Forelimb muscle (tissue), 1 donor: ENCODE results near the gene NCBP3. TPM values are rescaled to one million over a fixed set of nuclear protein-coding genes. Genes with fewer than 3 reads are reported as not detected.
A peak's percentile ranks its signal among the peaks of the same experiment; 100 is the strongest.
"Not testable (repeated sequence)": the region's sequence is repeated elsewhere in the genome, so short reads cannot be mapped to it uniquely, and the experiment has no call there.

Experiments
- DNase-seq: peaks from one replicate; pipeline ENCODE4 v3.0.0-alpha.2; 2013; ENCODE audit warnings: low read depth
- polyA plus RNA-seq: library from polyadenylated mRNA; unstranded; fragments of 120-200 nt; gene quantifications from one replicate; pipeline ENCODE4 v1.2.1, GENCODE V29; 2013; ENCODE audit not compliant: insufficient read length

The NCBP3 gene
- polyA plus RNA-seq, 1 donor: 58.2 TPM

DNA sequence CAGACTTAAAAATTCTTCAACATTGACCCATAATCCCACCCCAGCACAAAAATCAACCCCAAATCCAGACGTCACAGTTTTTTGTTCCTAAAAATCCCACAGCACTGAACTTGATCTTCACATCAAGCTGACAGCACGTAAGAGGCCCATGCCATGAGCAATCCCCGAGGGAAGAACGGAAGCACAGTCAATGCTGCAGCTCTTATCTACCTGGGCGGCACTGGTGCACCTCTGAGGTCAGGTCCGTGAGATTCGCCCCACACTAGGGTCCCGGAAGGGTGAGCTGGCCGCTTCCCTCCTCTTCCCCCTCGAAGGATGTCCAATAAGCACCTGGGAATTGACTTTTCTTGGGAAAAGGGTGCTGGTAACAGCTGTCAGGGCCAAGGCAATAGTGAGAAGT is 33.8 kb downstream of the NCBP3 start:
- DNase-seq: no peak

DNA sequence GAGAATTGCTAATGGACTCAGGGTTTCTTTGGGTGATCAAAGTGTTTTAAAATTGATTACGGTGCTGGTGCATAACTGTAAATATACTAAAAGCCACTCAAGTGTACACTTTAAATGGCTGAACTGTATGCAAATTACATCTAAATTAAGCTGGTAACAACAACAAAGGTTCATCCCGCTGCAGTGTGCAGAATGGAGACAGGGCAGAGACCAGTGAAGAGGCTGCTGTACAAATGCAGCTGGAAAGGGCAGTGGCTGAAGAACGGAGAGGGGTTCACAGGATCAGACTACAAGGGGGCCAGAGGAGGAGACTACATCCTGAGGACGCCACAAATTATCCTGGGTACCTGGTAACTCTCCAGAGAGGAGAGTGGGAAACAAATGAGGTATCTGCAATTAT is 36.0 kb downstream of the NCBP3 start:
- DNase-seq: no peak

DNA sequence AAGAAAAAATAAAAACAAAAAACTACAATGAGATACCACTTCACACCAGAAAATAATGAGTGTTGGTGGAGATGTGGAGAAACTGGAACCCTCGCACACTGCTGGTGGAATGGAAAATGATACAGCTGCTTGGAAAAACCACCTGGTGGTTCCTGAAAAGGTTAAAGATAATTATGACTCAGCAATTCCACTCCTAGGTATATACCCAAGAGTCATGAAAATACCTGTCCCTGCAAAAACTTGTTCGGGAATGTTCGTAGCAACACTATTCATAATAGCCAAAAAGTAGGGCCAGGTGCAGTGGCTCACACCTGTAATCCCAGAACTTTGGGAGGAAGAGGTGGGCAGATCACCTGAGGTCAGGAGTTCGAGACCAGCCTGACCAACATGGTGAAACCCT is 36.9 kb downstream of the NCBP3 start:
- no peak for DNase-seq

DNA sequence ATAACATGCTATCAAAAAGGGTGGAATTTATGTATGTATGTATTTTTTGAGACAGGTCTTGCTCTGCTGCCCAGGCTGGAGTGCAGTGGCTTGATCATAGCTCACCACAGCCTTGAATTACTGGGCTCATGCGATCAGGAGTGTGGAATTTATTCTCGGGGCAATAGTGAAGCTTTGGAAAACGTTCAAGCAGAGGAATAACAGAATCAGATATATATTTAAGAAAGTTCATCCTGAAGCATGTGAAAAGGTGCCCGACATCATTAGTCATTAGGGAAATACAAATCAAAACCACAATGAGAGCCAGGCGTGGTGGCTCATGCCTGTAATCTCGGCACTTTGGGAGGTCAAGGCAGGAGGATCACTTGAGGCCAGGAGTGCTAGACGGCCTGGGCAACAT is 37.3 kb downstream of the NCBP3 start:
- DNase-seq: no peak

DNA sequence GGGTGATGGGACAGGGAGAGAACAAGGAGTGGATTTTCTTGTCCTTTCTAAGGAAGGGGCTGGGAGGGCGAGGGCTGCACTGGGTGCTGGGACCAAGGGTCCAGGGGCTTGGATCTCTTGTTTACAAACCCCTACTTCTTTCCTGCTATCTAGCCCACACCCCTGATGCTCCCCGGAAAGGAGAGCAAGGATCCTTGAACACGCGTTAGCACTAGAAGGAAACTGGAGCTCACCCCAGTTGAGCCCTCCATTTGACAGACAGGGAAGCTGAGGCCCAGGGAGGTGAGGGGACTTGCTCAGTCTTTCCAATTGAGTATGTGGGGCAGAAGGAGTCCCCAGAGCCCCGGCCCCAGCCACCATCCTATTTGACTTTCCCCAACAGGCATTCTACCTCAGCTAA is 40.5 kb downstream of the NCBP3 start:
- no peak for DNase-seq

DNA sequence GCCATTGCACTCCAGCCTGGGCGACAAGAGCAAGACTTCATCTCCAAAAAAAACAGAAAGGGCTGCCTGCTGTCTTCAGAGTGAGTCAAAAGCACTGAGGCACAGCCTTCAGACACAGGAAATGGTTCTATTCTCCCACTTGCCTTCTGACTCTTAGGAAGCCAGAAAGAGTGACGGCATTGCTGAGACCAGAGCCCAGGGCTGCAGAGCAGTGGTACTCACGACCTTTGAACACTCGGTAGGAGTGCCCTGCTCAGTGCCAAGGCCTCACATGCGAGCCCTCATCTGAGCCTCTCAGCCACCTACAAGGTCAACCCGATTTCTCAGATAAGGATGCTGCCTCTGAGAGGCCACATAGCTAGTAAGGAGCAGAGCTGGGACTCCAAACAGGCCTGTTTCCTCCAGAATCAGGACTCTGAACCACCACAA is 41.5 kb downstream of the NCBP3 start:
- DNase-seq: no peak

DNA sequence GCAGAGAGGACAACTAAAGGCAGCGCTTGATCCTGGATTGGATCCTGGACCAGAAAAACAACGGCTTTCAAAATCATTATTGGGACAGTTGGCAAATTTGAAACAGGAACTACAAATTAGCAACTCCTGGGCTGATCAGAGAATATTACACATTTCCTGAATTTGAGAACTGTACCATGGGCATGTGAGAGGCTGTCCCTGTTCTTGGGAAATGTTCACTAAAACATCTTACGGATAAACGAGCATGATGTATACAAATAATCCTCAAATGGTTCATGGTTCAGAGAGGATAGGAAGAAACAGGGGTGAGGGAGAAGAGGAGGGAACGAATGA is 42.8 kb downstream of the NCBP3 start:
- DNase-seq: no peak

DNA sequence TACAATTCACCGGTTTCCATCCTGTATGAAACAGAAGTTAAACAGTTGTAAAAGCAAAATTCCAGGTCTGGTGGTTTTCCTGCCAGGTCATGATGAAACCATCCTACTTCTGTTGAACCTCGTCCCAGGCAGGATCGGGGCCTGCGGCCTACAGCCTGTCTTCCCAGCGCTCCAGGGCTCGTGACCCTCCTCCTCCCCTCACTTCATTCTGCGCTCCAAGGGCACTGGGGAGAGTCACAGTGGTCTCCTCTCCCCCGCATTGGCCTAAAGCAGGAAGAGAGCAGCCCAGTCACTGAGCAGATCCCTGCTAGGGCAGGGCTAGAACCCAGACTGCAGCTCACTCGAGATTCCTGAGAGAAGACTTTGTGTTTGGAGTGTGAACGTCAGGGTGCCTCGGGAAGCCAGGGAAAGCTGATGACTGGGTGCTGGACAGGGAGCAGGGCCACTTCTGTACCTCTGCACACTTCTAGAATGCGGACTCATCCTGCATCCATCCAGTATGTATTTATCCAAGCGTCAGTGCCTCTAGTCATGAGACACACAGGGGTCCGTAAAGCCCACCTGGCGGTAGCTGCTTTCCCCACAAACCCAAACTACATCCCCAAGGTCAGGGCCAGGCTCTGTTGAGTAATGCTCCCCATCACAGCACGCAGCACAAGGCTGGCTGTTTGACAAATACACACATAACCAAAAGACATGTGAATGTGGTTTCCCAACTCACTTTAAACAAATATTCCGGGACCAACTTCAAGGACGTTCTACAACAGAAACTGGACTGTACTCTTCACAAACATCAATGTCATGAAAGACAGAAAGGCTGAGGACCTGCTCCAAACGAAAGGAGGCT is 43.4 kb downstream of the NCBP3 start:
- DNase-seq: peak; percentile 24

DNA sequence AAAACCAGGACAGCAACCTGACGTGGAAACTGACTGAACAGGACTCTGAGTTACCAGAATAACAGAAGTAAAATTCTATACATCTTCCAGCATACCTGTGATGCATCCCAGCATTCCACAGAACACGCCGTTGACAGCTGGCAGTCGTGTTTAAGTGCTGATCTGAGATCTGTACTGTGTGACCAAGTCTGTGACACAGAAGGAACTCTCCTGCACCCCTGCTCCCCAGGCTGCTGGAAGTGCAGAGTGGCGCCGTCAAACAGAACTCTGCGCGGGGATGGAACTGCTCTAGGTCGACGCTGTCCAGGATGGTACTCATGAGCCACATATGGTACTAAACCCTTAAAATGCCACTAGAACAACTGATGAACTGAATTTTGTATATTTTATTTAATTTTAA is 44.3 kb downstream of the NCBP3 start:
- no peak for DNase-seq

DNA sequence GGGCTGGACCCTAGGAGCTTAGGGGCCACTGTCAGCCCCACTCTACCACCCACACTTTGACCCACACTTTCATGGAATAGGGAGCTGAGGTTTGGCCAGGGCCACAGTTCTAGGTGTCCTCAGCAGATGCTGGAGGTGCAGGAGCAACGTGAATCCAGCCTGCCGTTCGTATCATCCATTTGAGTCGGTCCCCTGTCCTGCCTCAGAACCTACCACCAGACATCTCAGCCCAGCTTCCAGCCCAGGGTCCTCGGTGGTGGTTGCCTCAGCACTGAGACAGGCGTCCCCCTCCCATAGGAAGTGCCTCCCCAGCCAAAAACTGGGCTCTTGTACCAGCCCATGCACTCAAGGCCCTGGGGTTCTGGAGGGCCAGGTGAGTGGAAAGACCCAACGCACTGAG is 44.7 kb downstream of the NCBP3 start:
- DNase-seq: no peak

DNA sequence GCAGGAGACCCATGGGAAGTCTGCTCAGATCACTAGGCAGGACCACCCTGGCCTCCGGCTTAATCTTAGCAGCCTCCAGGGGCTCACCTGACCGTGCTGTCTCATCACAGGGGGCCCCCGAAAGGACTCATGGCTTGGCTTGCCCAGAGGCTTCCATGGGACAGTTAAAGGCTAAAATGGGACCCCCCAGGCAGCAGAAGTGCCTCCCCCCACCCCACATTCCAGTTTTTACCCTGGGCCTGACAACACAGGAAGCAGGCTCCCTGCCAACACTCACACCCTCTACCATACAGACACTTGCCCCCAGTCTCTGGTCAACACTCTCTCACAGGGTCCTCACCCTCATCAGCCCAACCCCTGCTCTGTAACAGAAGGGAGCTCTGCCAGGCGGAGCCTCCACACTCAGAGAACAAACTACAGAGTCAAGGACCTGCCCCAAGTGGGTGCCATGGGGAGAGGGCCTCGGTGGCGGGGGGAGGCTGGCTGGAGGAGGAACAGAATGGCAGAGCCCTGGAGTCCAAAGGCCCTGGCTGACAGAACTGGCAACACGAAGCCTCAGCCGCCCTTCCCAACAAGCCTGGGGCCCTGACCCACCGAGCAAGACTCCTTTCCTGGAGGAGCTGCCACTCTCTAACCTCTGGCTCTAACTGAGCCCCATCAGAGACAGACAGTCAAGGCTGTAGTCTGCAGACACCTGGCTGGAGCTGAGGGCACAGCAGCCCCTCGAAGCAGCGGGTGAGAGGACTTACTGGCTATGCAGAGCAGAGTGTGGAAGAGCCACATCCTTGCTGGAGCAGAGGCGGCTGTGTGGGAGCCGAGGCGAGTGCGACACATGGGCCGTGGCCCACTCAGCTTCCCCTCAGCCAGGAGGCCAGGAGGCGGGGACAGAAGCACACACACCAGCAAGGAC is 45.4 kb downstream of the NCBP3 start, which contains the start of gene ITGAE:
Gene ITGAE, minus strand, starts transcription at position 827 of the 910 bp plus-strand sequence. Its CDS starts 44 bp downstream, at position 783.
- DNase-seq: no peak

DNA sequence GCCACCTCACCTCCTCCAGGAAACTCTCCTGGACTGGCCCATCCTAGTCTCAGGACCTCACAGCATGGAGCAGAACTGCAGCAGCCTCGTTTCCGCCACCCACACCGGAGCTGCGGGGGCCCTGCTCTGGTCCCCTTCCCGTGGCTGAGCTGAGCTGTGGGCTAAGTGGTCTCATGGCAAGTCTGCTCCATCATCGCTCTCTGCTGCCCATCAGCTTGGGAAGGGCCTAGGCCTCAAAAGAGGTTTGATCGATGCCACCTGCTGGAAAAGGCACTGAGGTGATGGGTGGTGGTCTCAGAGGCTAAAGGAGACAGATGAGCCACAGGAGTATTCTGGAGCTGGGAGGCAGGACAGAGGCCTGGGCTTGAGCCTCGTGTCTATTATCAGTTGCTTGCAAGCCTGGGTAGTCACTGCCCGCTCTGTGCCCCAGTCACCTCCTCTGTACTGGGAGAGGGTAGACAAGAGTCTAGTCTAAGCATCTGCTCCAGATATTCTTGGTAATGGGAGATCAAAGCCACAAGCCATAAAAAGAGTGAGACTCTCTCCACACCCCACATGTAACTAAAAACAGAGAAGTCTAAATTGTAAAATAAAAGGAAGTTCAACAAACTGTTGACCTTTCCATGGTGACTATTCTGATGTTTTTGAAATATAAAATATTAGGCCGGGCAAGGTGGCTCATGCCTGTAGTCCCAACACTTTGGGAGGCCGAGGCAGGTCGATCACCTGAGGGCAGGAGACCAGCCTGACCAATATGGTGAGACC is 46.7 kb downstream of the NCBP3 start:
- no peak for DNase-seq

DNA sequence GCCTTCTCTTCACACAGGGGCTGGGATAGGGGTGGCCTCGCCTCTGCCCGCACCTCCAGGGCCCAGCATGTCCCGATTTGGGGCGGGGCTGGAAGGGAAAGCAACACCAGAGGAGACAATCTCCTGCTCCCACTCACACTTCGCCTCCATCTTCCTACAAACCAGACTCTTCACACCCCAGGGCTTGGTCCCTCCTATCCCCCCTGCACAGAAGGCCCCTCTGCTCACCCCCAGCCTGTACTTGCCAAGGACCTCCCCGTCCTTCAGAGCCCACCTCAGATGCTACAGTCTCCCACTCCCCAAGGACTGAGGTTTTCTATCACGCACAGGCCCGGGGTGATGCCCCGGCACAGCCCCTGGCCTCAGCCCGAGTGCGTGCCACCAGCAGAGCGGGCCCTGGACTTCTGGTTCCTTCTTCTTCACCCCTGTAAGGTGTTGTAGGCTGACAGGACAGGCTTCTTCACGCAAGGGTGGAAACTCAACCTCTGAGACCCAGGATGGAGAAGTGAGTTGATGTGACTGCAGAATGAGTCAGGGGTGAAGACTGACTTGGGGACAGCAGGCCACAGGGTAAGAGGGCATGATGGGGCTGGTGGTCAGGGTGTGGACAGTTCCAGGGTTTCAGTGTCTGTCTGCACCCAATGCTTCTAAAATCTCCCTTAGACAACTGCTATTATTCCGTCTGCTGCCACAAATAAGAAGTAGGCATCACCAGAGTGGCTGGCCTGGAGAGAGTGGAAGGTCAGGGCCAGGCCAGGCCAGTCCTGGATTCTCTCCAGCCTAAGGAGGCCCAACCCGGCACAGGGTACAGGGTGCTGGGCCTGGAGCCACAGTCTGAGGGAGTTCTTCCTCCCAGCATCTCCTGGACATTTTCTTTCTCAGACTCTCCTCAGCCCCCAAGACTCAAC is 47.5 kb downstream of the NCBP3 start:
- DNase-seq: no peak

DNA sequence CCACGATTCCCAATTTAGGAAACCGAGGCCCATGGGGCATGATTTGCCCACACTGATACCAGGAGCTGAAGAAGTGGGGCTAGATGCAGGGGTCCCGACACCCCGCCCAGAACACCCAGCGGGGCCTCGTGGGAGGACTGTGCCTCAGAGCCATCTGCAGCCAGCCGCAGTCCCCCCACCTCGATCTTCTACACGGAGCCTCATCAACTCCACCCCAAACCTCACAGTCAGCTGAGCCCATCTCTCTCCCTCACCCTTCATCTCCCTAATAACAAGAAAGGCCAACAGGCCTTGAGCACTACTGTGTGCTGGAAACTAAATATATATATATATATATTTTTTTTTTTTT is 49.2 kb downstream of the NCBP3 start:
- no peak for DNase-seq

DNA sequence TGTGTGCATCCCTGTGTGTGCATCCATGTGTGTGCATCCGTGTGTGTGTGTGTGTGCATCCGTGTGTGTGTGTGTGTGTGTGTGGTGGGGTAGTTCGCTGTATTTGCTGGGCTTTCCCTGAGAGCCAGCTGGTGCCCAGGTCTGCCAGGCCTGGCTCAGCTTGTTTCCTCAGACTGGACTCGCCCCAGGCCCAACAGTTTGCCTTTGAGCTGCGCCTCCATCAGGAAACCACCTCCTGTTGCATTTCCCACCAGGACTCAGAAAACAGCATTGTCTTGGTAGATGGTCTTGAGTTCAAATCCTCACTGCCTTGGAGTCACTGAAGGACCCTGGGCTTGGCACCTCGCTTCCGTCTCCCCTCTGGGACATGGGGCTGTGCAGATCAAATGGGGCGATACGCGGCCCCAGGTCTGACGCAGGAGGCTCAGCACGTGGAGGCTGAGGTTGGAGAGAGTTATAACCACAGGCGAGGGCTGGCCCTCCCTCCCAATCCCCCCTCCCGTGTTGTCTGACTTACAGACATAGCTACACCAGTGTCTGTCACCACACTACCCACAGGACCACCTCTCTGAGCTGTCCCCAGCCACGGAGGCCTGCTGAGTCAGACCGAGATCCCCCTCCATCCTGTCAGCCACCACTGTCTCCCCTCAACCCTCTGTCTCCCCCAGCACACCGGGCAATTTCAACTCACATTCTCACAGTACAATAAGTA is 49.8 kb downstream of the NCBP3 start:
- DNase-seq: no peak

DNA sequence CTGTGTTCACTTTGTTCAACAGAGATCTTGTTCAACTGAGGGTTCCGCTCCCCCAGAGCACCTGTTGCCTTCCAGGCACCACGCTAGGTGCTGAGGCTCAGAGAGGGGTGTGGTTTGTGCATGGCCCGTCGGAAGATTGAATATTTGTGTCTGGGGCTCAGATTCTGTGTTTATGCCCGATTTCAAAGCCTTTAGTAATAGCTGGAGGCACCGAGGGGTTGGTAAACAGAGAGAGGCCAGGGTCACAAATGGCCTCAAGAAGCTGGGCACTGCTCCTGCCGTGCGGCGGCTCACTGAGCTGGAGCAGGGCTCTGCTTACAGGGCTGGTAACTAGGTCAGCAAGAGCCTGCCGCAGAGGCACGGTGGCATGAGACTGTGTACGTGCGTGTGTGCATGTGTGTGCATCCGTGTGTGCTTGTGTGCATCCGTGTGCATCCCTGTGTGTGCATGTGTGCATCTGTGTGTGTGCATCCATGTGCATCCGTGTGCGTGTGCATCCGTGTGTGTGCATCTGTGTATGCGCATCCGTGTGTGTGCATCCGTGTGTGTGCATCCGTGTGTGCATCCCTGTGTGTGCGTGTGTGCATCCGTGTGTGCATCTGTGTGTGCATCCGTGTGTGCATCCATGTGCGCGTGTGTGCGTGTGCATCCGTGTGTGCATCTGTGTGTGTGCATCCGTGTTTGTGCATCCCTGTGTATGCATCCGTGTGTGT is 50.5 kb downstream of the NCBP3 start:
- DNase-seq: no peak

DNA sequence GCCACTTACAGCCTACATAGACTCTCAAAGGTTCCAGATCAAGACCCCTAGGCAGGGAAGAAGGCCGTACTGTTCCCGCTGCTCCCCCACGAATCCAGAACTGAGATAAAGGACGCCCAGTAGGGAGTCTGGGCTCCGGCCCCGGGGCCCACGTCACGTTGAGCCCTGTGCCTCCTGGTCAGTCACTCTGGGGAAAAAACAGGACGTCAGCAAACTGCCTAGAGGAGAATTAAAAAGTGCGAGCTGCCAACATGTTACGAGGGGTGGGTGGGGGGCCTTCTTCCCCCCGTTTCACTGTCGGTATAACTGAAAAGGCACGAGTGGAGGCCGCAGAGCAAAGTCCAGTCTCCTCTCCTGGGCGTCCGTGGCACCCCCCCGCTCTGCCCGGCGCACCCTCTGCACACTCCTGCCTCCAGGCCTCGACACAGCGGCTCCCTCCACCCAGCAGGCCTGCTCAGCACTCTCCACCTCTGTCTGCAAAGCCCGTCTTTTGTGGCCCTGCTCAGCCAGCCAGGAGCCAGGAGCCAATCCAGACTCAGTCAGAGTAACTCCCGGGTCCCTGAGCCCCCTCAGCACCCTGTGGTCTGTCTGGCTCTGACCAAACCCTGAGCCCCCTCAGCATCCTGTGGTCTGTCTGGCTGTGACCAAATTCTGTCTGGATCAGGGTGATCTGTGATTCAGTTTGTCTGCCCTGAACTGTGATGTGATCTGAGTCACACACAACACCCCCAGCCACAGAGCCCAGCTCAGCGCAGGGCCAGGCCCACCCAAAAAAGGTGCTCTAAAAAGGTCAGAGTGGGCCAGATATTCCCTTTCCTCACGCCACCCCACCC is 51.3 kb downstream of the NCBP3 start:
- DNase-seq: no peak

DNA sequence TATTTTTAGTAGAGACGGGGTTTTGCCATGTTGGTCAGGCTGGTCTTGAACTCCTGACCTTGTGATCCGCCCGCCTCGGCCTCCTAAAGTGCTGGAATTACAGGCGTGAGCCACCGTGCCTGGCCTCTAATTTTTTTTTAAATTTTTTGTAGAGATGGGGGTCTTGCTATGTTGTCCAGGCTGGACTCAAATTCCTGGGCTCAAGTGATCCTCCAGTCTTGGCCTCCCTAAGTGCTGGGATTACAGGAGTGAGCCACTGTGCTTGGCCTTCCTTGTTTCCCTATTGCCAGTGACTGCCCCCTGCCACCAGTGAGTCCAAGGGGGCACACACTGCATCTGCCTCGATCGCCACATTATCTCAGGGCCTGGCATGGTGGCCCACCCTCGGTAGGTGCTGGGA is 51.9 kb downstream of the NCBP3 start:
- not testable (repeated sequence) for DNase-seq

DNA sequence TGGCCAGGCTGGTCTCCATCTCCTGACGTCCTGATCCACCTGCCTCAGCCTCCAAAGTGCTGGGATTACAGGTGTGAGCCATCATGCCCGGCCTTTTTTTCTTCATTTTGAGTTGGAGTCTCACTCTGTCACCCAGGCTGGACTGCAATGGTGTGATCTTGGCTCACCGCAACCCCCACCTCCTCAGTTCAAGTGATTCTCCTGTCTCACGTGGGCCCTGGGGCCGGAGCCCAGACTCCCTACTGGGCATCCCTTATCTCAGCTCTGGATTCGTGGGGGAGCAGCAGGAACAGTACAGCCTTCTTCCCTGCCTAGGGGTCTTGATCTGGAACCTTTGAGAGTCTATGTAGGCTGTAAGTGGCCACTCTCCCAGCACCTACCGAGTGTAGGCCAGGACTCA is 52.8 kb downstream of the NCBP3 start:
- DNase-seq: not testable (repeated sequence)
